HG02759 (cell line): ENCODE results near the gene HENMT1.
A peak's percentile ranks its signal among the peaks of the same experiment; 100 is the strongest.
"Not testable (repeated sequence)": the region's sequence is repeated elsewhere in the genome, so short reads cannot be mapped to it uniquely, and the experiment has no call there.

Source experiments
- ATAC-seq: cut with Tn5 transposase; IDR thresholded peaks from one replicate; pipeline ENCODE4 v1.9.1; 2021; ENCODE audit warnings: mild to moderate bottlenecking, moderate library complexity; ENCODE audit not compliant: unreplicated experiment

The HENMT1 gene

DNA sequence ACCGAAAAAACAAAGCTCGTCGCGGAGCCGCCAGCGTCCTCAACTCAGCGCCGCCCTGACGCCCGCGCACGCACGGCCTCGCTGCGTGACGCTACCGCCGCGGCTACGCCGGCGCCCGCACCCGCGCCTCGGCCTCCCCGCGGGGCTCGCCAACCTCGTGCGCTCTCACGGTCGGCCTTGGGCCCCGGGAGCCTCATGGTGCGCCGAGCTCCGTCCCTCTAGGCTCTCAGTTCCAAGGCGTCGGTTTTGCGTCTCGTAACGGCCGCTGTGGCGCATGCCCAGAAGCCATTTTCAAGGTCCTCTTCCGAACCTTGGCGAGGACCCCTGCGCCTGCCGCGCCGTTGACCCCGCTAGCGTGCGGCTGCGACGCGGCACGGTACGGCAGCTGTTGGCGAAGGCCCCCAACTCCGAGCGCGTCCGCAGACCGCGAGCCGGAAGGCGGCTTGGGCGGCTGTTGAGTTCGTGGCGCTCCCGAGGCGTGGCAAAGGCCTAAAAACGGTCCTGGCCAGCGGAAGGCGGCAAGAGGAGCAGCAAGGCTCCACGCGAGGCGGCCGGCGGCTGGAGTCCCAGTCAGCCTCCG is at the start of gene HENMT1:
HENMT1 (minus strand) TSS at position 64 of the 580 bp plus-strand sequence. CDS start 1,209 bp downstream, outside the sequence.
- peak; percentile 89 for ATAC-seq

DNA sequence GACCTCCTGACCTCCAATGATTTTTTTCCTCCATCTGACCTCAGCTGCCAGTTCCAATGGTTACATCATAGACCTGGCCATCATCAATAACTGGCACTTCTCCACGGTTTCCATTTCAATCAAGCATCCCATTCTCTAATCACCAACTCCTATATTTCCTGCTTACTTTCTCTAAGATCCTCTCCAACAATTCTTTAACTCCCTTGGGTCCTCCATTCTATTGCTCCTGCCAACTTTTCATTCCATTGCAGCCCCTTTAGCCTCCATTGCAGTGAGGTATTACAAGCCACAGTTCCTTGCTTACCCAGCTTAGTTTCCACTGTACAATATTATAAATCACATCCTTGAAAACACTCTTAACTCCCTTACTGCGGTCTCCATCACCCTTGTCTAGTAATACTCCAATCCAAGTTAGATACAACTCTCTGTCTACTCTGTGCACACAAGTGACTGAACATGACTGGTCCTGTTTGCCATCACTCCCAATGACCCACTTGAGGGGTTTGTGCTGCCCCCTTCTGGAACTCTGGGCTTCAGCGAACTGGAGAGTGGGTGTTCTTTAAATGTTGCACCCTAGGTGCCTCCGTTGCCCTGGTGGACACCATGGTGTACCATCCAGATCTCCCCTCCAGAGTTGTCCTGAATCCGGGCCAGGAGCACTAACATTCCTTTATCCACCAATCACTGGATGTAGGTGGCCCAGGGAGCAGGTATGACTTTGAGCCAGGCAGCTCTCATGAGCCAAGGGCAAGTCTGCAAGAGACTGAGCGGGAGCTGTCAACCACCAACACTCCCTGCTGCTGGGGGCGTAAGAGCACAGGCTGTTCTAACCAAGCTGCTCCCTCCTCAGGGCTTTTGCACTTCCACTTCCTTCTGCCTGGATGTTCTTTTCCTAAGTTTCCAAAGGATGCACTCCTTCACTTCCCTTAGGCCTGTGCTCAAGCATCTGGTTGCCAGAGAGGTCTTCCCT is 48.1 kb upstream of the HENMT1 start:
- ATAC-seq = no peak

DNA sequence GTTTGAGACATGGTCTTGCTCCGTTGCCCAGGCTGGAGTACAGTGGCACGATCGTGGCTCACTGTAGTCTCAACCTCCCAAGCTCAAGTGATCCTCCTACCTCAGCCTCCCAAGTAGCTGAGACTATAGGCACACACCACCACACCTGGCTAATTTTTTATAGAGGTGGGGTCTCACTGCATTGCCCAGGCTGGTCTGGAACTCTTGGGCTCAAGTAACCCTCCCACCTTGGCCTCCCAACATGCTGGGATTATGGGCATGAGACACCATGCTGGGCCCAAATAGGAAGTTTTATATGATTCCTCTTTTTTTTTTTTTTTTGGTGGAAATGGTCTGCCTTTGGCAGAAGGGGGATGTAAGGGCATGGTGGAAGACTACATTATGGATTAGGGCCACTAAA is 45.8 kb upstream of the HENMT1 start:
- ATAC-seq = no peak

DNA sequence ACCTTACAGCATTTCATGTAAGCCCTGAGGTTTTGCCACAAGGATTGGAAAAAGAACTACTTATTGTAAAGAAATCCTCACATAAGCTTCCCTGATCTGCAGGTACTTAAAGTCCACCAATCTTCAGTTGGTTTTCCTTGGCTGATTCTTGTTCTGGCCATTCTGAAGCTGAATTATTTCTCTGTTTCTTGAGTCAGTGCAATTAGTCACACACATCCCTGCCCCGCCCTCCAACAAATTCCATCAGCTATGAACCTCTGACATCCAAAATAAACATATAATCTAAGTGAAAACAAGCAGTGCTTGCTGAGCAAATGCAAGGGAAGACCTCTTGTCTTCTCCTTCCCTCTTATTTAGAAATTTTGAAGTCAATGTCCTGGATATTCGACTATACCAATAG is 43.6 kb upstream of the HENMT1 start:
- ATAC-seq = no peak

DNA sequence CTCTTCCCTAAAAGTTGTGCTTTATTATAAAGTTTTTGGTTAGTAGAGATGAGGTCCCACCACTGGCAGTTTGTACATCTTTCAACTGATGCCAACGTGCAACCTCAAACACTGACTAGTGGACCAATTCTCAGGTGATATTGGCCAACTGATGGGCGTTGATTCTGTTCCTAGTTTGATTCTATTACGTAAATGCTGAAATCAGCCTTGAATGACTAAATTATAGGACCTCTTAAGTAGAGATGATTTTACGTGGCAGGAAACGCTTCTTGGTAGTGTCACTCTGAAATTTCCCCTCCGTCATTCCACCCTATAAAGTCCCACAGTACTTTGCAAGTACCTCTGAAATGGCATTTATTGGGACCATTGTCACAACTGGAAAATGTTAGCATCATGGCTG is 43.0 kb upstream of the HENMT1 start:
- ATAC-seq = no peak

DNA sequence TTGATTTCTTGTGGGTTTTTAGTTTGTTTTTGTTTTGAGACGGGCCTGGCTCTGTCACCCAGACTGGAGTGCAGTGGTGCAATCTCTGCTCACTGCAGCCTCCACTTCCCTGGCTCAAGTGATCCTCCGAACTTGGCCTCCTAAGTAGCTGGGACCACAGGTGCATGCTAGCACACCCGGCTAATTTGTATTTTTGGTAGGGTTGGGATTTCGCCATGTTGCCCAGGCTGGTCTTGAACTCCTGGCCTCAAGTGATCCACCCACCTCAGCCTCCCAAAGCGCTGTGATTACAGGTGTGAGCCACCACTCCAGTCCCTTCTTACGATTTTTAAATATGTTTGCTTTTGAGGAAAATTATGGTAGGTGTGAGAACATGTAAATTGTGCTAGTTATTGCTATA is 41.2 kb upstream of the HENMT1 start:
- ATAC-seq = not testable (repeated sequence)

DNA sequence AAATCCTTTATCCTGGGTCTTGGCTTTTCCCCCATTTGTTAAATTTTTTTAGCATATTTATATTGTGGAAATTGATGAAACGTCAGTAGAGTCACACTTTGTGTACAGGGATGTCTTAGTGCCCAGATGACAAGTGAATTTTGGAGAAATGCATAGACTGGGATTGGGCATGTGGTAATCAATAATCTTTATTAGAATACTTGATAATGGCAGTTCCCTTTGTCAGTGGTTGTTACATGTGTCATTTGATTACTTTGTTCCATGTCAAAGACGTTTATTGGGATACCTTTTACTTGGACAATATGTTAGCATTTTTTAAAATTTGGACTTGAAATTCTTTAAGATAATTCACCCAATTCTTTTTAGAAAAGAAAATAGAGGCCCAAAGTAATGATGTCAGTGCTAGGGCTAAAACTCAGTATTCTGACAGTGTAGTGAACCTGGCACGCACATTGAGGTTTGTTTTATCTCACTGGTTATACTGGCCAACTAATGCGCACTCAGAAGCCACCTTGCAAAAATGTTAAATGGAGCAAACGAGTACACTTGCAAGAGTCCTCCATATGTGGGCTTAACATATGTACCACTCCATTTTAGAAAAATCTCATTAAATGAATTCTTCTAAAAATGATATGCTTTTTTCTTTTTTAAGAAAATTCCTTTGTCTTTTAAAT is 40.4 kb upstream of the HENMT1 start:
- no peak for ATAC-seq

DNA sequence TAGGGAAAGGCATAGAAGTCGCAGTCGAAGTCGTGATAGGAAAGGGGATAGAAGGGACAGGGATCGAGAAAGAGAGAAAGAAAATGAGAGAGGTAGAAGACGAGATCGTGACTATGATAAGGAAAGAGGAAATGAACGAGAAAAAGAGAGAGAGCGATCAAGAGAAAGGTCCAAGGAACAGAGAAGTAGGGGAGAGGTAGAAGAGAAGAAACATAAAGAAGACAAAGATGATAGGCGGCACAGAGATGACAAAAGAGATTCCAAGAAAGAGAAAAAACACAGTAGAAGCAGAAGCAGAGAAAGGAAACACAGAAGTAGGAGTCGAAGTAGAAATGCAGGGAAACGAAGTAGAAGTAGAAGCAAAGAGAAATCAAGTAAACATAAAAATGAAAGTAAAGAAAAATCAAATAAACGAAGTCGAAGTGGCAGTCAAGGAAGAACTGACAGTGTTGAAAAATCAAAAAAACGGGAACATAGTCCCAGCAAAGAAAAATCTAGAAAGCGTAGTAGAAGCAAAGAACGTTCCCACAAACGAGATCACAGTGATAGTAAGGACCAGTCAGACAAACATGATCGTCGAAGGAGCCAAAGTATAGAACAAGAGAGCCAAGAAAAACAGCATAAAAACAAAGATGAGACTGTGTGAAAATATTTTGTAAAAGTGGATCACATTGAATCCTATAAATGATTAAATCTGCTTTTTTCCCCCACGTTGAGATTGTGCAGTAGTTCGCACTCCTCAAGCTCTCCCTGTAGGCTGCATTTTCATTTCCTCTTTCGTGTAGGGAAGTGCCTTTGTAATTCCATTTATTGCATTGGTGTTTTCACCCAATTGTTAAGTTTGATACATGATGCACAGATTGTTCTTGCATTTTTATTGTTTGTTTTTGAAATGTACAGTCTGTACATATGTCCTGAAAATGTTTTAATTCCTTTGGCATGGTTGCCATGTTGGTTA is 38.8 kb upstream of the HENMT1 start:
- ATAC-seq = no peak

DNA sequence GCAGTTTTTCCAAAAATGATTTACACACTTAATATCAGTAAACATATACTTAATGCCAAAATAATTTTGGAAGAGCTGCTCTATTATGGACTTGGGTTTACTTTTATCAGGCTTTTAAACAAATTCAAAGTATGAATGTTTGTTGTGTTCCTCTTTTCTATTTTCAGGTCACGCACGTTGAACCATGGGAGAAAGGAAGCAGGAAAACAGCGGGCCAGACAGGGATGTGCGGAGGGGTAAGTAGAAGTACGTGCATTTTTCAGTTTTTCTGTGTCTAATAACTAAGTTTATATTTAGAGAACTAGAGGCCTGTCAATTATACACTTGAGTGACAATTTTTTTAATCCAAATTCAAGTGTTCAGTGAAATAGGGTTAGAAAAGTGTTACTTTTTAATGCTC is 34.6 kb upstream of the HENMT1 start:
- no peak for ATAC-seq

DNA sequence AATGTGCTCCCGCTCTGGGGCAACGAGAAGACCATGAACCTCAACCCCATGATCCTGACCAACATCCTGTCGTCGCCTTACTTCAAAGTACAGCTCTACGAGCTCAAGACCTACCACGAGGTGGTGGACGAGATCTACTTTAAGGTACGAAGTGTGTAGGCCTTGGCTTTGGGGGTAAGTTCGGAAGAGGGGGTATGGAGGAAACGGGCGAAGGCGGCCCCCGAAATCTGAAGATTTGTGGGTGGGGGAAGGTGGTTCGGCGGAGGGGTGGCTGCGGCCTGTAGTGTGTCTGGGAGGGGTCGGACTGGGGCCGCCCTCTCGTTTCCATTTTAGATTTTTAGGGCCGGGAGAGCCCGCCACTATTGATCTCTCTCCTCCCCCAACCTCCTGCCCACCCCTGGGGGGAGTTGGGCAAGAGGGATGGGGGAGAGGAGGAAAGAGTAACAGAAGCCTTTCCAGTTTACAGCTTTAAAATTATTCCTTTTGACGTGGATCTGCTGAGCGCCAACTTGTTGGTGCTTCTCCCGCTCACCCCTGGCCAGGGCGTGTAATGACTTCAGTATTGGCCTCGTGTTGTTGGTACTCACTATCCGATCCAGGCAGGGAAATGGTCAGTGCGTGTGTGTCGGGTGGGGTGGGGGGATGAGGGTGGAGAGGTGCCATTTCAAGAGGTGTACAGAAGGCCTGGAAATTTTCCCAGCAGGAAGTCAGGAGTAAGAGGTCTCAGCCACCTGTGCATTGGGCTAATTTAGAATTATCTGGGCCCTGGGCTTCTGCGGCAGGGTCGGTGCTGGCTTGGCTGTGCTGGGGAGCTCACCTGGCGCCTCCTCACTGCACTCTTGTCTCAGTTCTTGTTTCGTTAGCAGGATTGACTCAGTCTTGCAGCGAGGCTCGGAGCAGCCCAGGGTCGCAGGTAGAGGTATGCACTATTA is 32.1 kb upstream of the HENMT1 start:
- ATAC-seq = peak; percentile 51

DNA sequence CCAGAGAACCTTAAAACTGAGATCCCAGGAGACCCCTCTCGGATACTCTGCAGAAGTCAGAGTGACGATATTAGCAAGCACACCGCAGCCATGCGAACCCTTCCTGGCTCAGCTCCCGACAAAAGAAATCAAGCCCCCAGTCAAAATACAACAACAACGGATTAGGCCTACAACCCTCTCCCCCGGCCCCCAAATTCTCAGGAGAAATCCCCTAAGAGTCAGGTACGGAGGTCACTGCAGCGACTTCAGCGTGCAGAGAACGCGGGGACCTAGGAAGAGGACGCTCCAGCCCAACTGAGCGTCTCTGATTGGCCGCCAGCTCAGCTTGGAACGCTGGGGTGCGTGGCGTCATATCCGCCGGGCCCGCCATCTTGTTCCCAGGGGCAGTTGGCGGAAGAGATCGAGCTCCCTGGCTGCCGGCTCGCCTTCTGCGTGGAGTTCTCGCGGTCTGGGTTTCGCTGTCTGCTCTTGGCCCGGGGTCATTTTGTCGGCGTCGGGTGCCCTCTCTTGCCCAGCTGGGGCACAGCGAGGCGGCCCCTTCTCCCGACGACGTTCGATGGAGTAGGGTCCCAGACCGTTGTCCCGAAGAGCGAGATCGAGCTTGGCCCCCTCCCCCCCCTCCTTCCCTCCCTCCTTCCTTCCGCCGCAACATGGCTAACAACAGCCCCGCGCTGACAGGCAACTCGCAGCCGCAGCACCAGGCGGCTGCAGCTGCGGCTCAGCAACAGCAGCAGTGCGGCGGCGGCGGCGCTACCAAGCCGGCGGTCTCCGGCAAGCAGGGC is 31.2 kb upstream of the HENMT1 start, which contains the start of gene PRPF38B:
PRPF38B (plus strand) TSS at position 369 of the 782 bp plus-strand sequence; CDS start at position 651, 282 bp downstream.
- ATAC-seq = peak; percentile 95

DNA sequence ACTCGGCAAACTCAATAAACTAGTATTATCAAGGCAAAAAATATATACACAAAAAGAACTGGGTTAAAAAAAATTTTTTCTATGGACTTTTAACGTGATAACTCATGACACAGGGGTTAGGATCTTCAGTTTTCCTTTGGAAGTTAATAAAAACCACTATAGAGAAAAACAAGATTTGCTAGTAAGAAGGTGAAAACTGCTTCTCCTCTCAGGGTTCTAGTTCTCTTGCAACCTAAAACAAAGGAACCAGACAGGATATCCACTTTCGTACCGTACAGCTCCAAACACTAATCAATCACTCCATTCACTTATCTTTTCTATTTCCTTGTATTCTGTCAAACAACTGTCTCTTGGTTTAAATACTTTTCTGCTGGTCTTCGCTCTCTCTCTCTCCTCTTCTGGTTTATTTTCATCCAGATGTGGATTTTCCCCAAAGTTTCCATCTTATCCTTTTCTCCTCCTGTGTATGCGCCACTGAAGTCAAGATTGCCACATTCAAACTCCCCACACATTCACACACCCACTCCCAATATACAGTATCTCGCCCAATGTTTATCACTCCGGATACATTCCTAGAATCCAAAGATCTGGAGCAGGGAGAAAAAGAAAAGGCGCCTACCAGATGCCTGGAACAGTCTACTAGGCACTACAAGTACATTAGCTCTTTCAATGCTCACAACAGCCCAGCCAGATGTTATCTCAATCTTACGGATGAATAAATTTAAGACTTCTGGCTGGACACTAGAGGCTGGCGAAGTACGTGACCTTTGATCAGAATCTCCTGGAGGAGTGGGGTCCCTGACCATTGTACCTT is 30.4 kb upstream of the HENMT1 start:
- ATAC-seq = peak; percentile 8

DNA sequence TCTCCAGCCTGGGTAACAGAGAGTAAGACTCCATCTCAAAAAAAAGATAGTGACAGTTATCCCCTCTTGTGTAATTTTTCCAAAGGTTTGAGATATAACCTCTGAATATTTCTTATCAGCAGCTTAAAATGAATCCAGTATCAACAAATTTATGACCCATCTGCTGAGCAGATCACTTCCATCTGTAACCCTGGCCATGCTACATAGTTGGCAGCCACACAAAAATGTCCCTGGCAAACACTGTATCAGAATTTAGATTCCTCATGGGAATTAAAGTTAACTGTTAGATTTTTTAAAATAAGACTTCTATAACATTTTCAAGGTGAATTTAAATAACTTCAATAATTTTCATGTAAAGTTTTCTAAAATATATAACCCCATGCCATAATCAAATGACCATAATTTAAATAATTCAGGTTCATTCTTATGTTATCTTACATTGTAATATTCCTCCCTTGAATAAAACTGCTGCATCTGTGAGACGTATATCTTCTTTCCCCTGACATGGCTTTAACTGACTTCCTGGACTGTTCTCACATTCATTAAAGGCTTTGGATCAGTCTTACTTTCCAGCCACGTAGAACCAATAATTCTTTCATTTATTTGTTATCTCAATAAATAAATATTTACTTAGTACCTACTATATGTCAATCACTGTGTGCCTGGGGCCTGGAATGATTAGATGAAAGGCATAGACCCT is 25.9 kb upstream of the HENMT1 start:
- ATAC-seq = no peak

DNA sequence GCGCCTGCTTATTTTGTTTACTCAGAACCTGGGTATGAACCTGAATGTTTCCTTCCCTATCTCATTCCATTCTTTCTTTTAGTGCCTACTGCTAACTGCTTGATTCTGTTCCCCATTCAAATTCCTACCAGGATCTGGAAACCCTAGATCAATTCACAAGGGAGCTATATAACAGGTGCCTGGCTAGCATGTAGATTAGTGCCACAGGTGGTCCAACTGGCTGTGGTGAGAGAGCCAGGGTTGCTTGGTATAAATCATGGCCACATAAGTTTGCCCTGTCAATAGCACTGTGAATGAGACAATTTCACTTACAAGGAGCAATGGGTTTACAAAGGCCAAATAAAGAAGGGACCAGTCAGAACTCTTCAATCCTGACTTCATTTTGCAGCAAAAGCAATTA is 24.6 kb upstream of the HENMT1 start:
- no peak for ATAC-seq

DNA sequence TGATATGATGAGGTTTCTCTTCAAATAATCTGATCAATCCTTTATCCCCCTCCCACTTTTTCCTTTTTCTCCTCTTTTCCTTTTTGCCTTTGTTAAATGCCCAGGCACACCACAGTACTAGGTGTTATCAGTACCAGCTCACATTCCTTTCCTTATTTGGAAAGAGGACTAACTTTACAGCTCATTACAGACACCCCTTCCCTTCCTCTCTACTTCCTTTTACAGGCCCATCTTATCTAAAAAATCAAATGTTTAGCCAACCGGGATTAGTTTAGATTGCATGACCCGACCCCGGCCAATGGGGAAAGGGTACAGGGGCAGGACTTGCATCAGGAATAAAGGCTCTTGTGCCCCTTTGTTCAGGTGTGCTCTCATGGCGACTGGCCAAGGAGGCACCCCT is 20.8 kb upstream of the HENMT1 start:
- ATAC-seq = not testable (repeated sequence)

DNA sequence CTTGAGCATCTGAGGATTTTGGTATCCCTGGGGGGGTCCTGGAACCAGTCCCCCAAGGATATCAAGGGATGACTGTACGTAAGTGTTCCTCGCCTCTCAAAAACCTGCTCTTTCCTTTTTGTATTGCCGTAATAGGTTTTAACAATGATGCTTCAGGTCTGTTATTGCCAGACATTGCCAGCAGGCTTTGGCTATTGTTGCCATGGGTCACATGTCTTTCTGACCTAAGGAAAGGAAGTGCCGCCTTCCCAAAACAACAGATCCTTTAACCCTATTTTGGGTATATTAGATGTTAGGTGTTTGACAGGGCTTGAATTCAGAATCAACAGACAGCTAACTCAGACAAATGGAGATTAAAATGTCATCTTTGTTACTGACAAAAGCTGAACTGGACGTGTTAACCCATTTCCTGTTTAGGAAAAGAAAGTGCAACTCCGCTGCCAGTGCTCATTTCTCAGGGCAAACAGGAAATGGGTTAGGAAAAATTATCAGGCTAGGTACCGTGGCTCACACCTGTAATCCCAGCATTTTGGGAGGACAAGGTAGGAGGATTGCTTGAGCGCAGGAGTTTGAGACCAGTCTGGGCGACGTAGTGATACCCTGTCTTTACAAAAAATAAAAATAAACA is 18.8 kb upstream of the HENMT1 start:
- no peak for ATAC-seq

DNA sequence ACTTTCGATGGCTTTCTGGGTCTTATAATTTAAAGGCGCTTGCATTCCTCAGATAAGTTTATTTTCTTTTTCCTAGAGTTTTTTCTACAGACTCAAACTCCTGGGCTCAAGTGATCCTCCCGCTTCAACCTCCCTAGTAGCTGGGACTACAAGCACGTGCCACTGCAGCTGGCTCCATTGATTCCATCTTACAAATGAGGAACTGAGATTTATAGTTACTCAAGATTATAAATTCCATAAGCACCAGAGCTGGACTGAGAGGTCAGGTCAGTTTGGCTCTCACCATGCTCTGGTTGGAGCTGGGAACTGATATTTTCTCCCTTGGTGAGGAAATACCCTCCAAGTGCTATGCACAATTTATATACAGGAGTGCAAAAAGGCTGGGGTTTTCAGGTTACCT is 17.8 kb upstream of the HENMT1 start:
- ATAC-seq = no peak
